ENCODE results near the gene QRFP. TPM values are rescaled to one million over a fixed set of nuclear protein-coding genes. Genes with fewer than 3 reads are reported as not detected.

Gene QRFP
- total and polyA plus RNA-seq, 2 of the 8 experiments (the other 6 are each of a cell fraction or from before 2014, with no cell fraction given) = not detected

- TF ChIP-seq E2F6 (IDR thresholded peaks at IDR 0.05) (no peak), SIRT6 (IDR thresholded peaks at IDR 0.05; ENCODE audit: low read length) (no peak), JUND (IDR thresholded peaks at IDR 0.05; ENCODE audit: low read length) (no peak)
These were observed 53.3 kb downstream of the QRFP start (continued) for GRCh38 chr9:130843049-130843908.

Other genes with a start within 250 kb of the QRFP start
- 0.13 and 0.22 TPM in 2 replicates for gene PRDM12, start 232.2 kb downstream of the QRFP start, total RNA-seq (2021; fragmentation: NEBNext Ultra II Directional; extraction: Animal tissue kit (Norgen Biotek cat#: 25700))
- gene PRDM12, start 232.2 kb downstream of the QRFP start, polyA plus RNA-seq (2011; rRNA removed) = 0.14 and 0.20 TPM in 2 replicates
- 84.3 and 93.6 TPM in 2 replicates for gene EXOSC2, start 203.0 kb downstream of the QRFP start, total RNA-seq (2021; fragmentation: NEBNext Ultra II Directional; extraction: Animal tissue kit (Norgen Biotek cat#: 25700))
- 39.3 and 47.8 TPM in 2 replicates for gene EXOSC2, start 203.0 kb downstream of the QRFP start, polyA plus RNA-seq (2011; rRNA removed)
- 104 and 110 TPM in 2 replicates for gene ABL1, start 61.6 kb downstream of the QRFP start, total RNA-seq (2021; fragmentation: NEBNext Ultra II Directional; extraction: Animal tissue kit (Norgen Biotek cat#: 25700))
- 35.3 and 50.0 TPM in 2 replicates for gene ABL1, start 61.6 kb downstream of the QRFP start, polyA plus RNA-seq (2011; rRNA removed)
- gene FIBCD1, start 42.4 kb upstream of the QRFP start, total RNA-seq (2021; fragmentation: NEBNext Ultra II Directional; extraction: Animal tissue kit (Norgen Biotek cat#: 25700)) = 5.3 and 6.1 TPM in 2 replicates
- gene FIBCD1, start 42.4 kb upstream of the QRFP start, polyA plus RNA-seq (2011; rRNA removed) = 8.8 and 13.2 TPM in 2 replicates
- gene LAMC3, start 112.4 kb upstream of the QRFP start, total RNA-seq (2021; fragmentation: NEBNext Ultra II Directional; extraction: Animal tissue kit (Norgen Biotek cat#: 25700)) = 12.3 and 13.2 TPM in 2 replicates
- gene LAMC3, start 112.4 kb upstream of the QRFP start, polyA plus RNA-seq (2011; rRNA removed) = 9.3 and 11.5 TPM in 2 replicates
- 149 and 153 TPM in 2 replicates for gene AIF1L, start 199.7 kb upstream of the QRFP start, total RNA-seq (2021; fragmentation: NEBNext Ultra II Directional; extraction: Animal tissue kit (Norgen Biotek cat#: 25700))
- 68.2 and 70.7 TPM in 2 replicates for gene AIF1L, start 199.7 kb upstream of the QRFP start, polyA plus RNA-seq (2011; rRNA removed)
- gene NUP214, start 228.8 kb upstream of the QRFP start, total RNA-seq (2021; fragmentation: NEBNext Ultra II Directional; extraction: Animal tissue kit (Norgen Biotek cat#: 25700)) = 39.0 and 50.2 TPM in 2 replicates
- 28.6 and 37.6 TPM in 2 replicates for gene NUP214, start 228.8 kb upstream of the QRFP start, polyA plus RNA-seq (2011; rRNA removed)

All from H1 (cell line).